ENCODE results near the gene MNAT1.

The MNAT1 gene

DNA sequence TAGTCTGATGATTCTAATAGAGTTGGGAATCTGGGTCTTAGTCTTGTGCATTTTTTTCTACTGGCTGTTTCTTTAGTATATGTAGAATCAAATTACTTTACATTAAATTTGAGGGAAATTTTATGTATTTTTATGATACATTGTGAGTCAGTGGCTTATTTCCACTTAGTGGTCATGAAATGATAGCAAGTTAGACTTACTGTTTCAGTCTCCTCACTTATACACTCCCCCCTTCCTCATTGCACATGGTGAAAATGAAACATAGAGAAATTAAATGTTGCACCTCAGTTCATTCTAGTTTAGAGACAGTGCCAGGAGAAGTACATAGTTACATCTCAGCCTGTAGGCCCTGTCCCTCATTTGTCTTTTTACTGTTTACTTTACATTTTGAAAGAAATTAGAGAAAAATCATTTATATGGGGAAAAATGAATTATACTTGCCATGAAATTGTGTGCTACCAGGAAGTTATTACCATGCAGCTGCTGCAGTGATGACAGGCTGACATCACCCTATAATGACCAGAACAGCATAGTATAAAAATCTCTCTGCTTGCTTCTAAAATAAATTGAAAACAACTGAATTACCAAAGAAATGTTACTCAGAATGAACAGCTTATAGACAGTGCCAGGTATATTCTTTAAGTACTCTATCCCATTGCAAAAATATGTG is 133.1 kb downstream of the MNAT1 start:
- Histone ChIP-seq H3K4me1 (ENCODE audit: insufficient read depth, low read length, poor library complexity, severe bottlenecking) (peaks cover 5% of the 10 kb centered on the region), H3K79me2 (ENCODE audit: insufficient read depth, low read length) (no peaks in the 10 kb centered on the region), H3F3A (ENCODE audit: low read depth) (no peaks in the 10 kb centered on the region), H3K4me3 (ENCODE audit: low read length, poor library complexity, severe bottlenecking) (no peak overlapping the region), H3K9me2 (replicated peaks; ENCODE audit: low read depth, low read length) (no peaks in the 10 kb centered on the region), H4K20me1 (ENCODE audit: insufficient read depth, low read length, poor library complexity, severe bottlenecking) (no peaks in the 10 kb centered on the region), H3K4me2 (ENCODE audit: low read depth, low read length, poor library complexity, severe bottlenecking) (peak overlapping the region; percentile 14), H3K9ac (ENCODE audit: low read depth, low read length, poor library complexity, severe bottlenecking) (no peak overlapping the region), H2AFZ (ENCODE audit: low read length) (no peak overlapping the region), H3K36me3 (ENCODE audit: insufficient read depth, low read length) (no peaks in the 10 kb centered on the region; the same call in 1 of the 2 replicates), H3K27me3 (ENCODE audit: insufficient read depth, low read length, poor library complexity, severe bottlenecking) (no peaks in the 10 kb centered on the region), H3K9me3 (ENCODE audit: insufficient read depth, low read depth, low read length) (no peaks in the 10 kb centered on the region)
- TF ChIP-seq EZH2phosphoT487 (IDR thresholded peaks at IDR 0.05; ENCODE audit: borderline replicate concordance), result no peak

DNA sequence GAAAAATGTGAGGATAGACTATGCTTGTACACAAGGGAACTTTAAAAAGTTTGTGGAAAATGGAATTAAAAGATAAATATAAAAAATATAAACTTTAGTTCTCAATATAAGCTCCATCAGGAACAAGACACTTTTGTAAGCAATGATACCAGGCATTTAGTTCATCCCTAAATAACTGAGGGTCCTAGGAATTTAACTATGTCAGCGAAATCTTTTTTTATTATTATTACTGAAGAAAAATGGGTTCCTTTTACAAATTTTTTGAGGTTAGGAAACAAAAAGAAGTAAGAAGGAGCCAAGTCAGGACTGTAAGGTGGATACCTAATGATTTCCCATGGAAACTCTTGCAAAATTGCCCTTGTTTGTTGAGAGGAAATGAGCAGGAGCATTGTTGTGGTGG is 143.6 kb downstream of the MNAT1 start:
- Histone ChIP-seq H3K4me2 (ENCODE audit: low read depth, low read length, poor library complexity, severe bottlenecking) (no peak overlapping the region), H3K27me3 (ENCODE audit: insufficient read depth, low read length, poor library complexity, severe bottlenecking) (no peaks in the 10 kb centered on the region), H3K9me2 (replicated peaks; ENCODE audit: low read depth, low read length) (no peaks in the 10 kb centered on the region), H2AFZ (ENCODE audit: low read length) (no peak overlapping the region), H3K4me3 (ENCODE audit: low read length, poor library complexity, severe bottlenecking) (no peak overlapping the region), H3K9ac (ENCODE audit: low read depth, low read length, poor library complexity, severe bottlenecking) (no peak overlapping the region), H3F3A (ENCODE audit: low read depth) (no peaks in the 10 kb centered on the region), H3K36me3 (ENCODE audit: insufficient read depth, low read length) (peaks cover 20% of the 10 kb centered on the region), H3K4me1 (ENCODE audit: insufficient read depth, low read length, poor library complexity, severe bottlenecking) (no peaks in the 10 kb centered on the region), H4K20me1 (ENCODE audit: insufficient read depth, low read length, poor library complexity, severe bottlenecking) (no peaks in the 10 kb centered on the region), H3K79me2 (ENCODE audit: insufficient read depth, low read length) (no peaks in the 10 kb centered on the region), H3K9me3 (ENCODE audit: insufficient read depth, low read depth, low read length) (peaks cover 3% of the 10 kb centered on the region; the same call in 1 of the 2 replicates)
- no peak for TF ChIP-seq EZH2phosphoT487 (IDR thresholded peaks at IDR 0.05; ENCODE audit: borderline replicate concordance)
- TF ChIP-seq, protein P1, sequence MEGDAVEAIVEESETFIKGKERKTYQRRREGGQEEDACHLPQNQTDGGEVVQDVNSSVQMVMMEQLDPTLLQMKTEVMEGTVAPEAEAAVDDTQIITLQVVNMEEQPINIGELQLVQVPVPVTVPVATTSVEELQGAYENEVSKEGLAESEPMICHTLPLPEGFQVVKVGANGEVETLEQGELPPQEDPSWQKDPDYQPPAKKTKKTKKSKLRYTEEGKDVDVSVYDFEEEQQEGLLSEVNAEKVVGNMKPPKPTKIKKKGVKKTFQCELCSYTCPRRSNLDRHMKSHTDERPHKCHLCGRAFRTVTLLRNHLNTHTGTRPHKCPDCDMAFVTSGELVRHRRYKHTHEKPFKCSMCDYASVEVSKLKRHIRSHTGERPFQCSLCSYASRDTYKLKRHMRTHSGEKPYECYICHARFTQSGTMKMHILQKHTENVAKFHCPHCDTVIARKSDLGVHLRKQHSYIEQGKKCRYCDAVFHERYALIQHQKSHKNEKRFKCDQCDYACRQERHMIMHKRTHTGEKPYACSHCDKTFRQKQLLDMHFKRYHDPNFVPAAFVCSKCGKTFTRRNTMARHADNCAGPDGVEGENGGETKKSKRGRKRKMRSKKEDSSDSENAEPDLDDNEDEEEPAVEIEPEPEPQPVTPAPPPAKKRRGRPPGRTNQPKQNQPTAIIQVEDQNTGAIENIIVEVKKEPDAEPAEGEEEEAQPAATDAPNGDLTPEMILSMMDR (conservative IDR thresholded peaks at IDR 0.05; ENCODE audit: low read length), result no peak

- Histone ChIP-seq H3K36me3 (ENCODE audit: insufficient read depth, low read length) (peaks cover 22% of the 10 kb centered on the region), H3K9me2 (replicated peaks; ENCODE audit: low read depth, low read length) (no peaks in the 10 kb centered on the region), H3K4me2 (ENCODE audit: low read depth, low read length, poor library complexity, severe bottlenecking) (no peak overlapping the region), H3K79me2 (ENCODE audit: insufficient read depth, low read length) (no peaks in the 10 kb centered on the region), H3K4me1 (ENCODE audit: insufficient read depth, low read length, poor library complexity, severe bottlenecking) (no peaks in the 10 kb centered on the region), H2AFZ (ENCODE audit: low read length) (no peak overlapping the region), H4K20me1 (ENCODE audit: insufficient read depth, low read length, poor library complexity, severe bottlenecking) (no peaks in the 10 kb centered on the region), H3K9me3 (ENCODE audit: insufficient read depth, low read depth, low read length) (peaks cover 3% of the 10 kb centered on the region; the same call in 1 of the 2 replicates), H3K4me3 (ENCODE audit: low read length, poor library complexity, severe bottlenecking) (no peak overlapping the region), H3F3A (ENCODE audit: low read depth) (no peaks in the 10 kb centered on the region), H3K27me3 (ENCODE audit: insufficient read depth, low read length, poor library complexity, severe bottlenecking) (no peaks in the 10 kb centered on the region), H3K9ac (ENCODE audit: low read depth, low read length, poor library complexity, severe bottlenecking) (no peak overlapping the region)
- TF ChIP-seq EZH2phosphoT487 (IDR thresholded peaks at IDR 0.05; ENCODE audit: borderline replicate concordance), result no peak
- TF ChIP-seq, protein P1 (conservative IDR thresholded peaks at IDR 0.05; ENCODE audit: low read length), result no peak
Measured at GRCh38 chr14:60878536-60878935, 144.0 kb downstream of the MNAT1 start.

DNA sequence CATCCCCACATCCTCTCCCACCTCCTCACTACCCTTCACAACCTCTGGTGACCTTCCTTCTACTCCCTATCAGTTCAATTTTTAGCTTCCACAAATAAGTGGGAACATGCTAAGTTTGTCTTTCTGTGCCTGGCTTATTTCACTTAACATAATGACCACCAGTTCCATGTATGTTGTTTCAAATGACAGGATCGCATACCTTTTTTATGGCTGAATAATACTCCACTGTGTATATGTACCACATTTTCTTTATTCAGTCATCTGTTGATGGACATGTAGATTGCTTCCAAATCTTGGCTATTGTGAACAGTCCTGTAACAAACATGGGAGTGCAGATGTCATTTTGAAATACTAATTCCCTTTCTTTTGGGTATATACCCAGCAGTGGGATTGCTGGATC is 147.7 kb downstream of the MNAT1 start:
- H3K79me2 ChIP-seq (ENCODE audit: insufficient read depth, low read length), result no peaks in the 10 kb centered on the region
- H4K20me1 ChIP-seq (ENCODE audit: insufficient read depth, low read length, poor library complexity, severe bottlenecking), result no peaks in the 10 kb centered on the region
- peaks cover 41% of the 10 kb centered on the region for H3K36me3 ChIP-seq (ENCODE audit: insufficient read depth, low read length)

More for the DNA sequence above, 147.7 kb downstream of the MNAT1 start:
- H3K4me3 ChIP-seq (ENCODE audit: low read length, poor library complexity, severe bottlenecking), result no peak overlapping the region
- H3K9me3 ChIP-seq (ENCODE audit: insufficient read depth, low read depth, low read length), result peaks cover 9% of the 10 kb centered on the region
- TF ChIP-seq, protein P1 (conservative IDR thresholded peaks at IDR 0.05; ENCODE audit: low read length), result no peak
- TF ChIP-seq EZH2phosphoT487 (IDR thresholded peaks at IDR 0.05; ENCODE audit: borderline replicate concordance), result no peak
- no peaks in the 10 kb centered on the region for H3K9me2 ChIP-seq (replicated peaks; ENCODE audit: low read depth, low read length)
- H3K4me2 ChIP-seq (ENCODE audit: low read depth, low read length, poor library complexity, severe bottlenecking), result no peak overlapping the region
- no peak overlapping the region for H2AFZ ChIP-seq (ENCODE audit: low read length)
- H3K27me3 ChIP-seq (ENCODE audit: insufficient read depth, low read length, poor library complexity, severe bottlenecking), result no peaks in the 10 kb centered on the region
- H3K4me1 ChIP-seq (ENCODE audit: insufficient read depth, low read length, poor library complexity, severe bottlenecking), result no peaks in the 10 kb centered on the region
- H3F3A ChIP-seq (ENCODE audit: low read depth), result no peaks in the 10 kb centered on the region
- no peak overlapping the region for H3K9ac ChIP-seq (ENCODE audit: low read depth, low read length, poor library complexity, severe bottlenecking)
